OCI-LY7 (cell line): ENCODE measurements around the gene NFKBIA. TPM values are rescaled to one million over a fixed set of nuclear protein-coding genes. Genes with fewer than 3 reads are reported as not detected.

ENCODE experiments used
- BruUV-seq: library from RNA; stranded (reverse); fragments of 400-500 nt; replicated peaks from 2 replicates; lab custom pipeline; 2021; lab: Mats Ljungman, UMichigan
- CTCF ChIA-PET: fragments of 300-600 bp; sonication (Branson Sonifier 250); formaldehyde crosslinking; loops from one replicate; lab custom pipeline; 2022; ENCODE audit warnings: antibody characterized with exemption; ENCODE audit not compliant: unreplicated experiment; lab: Charles Lee
- POLR2A ChIA-PET: fragments of 300-600 bp; sonication (Branson Sonifier 250); formaldehyde crosslinking; loops from one replicate; lab custom pipeline; 2022; ENCODE audit warnings: antibody characterized with exemption; lab: Charles Lee
- DNase-seq: peaks from one replicate; pipeline ENCODE4 v3.0.0-alpha.2; 2015; ENCODE audit warnings: low spot score
- H2AFZ ChIP-seq: fragments of 200-600 bp; sonication (generic), shearing (Covaris generic); 2 replicates; pipeline ENCODE4 v1.6.1; 2014; ENCODE audit warnings: mild to moderate bottlenecking, antibody characterized with exemption, low read length, moderate library complexity
- H3K27ac ChIP-seq: fragments of 200-600 bp; sonication (generic); 2 replicates; pipeline ENCODE4 v1.5.1; 2014; ENCODE audit warnings: mixed run types, low read depth, mild to moderate bottlenecking, moderate library complexity, low read length, inconsistent platforms; ENCODE audit not compliant: poor library complexity, severe bottlenecking
- H3K36me3 ChIP-seq: fragments of 200-600 bp; sonication (generic); 2 replicates; pipeline ENCODE4 v1.6.1; 2014; ENCODE audit warnings: mild to moderate bottlenecking, antibody characterized with exemption, low read length, moderate library complexity, mixed read lengths; ENCODE audit not compliant: insufficient read depth
- H3K4me1 ChIP-seq: fragments of 200-600 bp; sonication (generic); 2 replicates; pipeline ENCODE4 v1.5.1; 2014; ENCODE audit warnings: mild to moderate bottlenecking, low read length; ENCODE audit not compliant: insufficient read depth, poor library complexity, severe bottlenecking
- H3K4me2 ChIP-seq: fragments of 200-600 bp; sonication (generic); 2 replicates; pipeline ENCODE4 v1.6.1; 2014; ENCODE audit warnings: mild to moderate bottlenecking, low read length
- H3K4me3 ChIP-seq: fragments of 200-600 bp; sonication (generic); 2 replicates; pipeline ENCODE4 v1.5.1; 2014; ENCODE audit warnings: mild to moderate bottlenecking, low read depth, low read length; ENCODE audit not compliant: poor library complexity, severe bottlenecking
- H3K79me2 ChIP-seq: fragments of 200-600 bp; sonication (generic); 2 replicates; pipeline ENCODE4 v1.6.1; 2016; ENCODE audit warnings: low read depth, mild to moderate bottlenecking, low read length, moderate library complexity, mixed read lengths; ENCODE audit not compliant: insufficient read depth
- H3K9me2 ChIP-seq: fragments of 200-600 bp; sonication (generic); 2 replicates; pipeline ENCODE4 v1.6.1; 2016; ENCODE audit warnings: mild to moderate bottlenecking, low read length, mixed read lengths; ENCODE audit not compliant: insufficient read depth
- H3K9me3 ChIP-seq: fragments of 200-600 bp; sonication (generic); 2 replicates; pipeline ENCODE4 v1.6.1; 2014; ENCODE audit warnings: mild to moderate bottlenecking, mixed run types, low read length, mixed read lengths
- H4K20me1 ChIP-seq: fragments of 200-600 bp; sonication (generic); 2 replicates; pipeline ENCODE4 v1.6.1; 2014; ENCODE audit warnings: mild to moderate bottlenecking, antibody characterized with exemption, low read length, moderate library complexity, mixed read lengths; ENCODE audit not compliant: insufficient read depth
- EZH2phosphoT487 ChIP-seq: fragments of 200-600 bp; sonication (generic); IDR thresholded peaks from 2 replicates; pipeline ENCODE4 v1.6.1; 2018; ENCODE audit warnings: low read depth, borderline replicate concordance, mild to moderate bottlenecking, mixed run types, antibody characterized with exemption, low read length, moderate library complexity, mixed read lengths
- intact Hi-C: fragments of 100-400 bp; cut with micrococcal nuclease; formaldehyde crosslinking; loops from one replicate; pipeline ENCODE4 v1.10.0; 2022; ENCODE audit not compliant: unreplicated experiment
- total RNA-seq, 2 experiments: library from RNA; depleted of rRNA in 1 of 2; stranded (reverse); fragments of >200 nt in 1 of 2; shearing (Covaris generic) in 1 of 2; gene quantifications; 2 replicates each; pipeline ENCODE4 v1.2.3, GENCODE V29; 2014 to 2022
- TF ChIP-seq, protein P1 (sequence below): fragments of 200-600 bp; sonication (generic); conservative IDR thresholded peaks from 2 replicates; pipeline ENCODE4 v1.5.1; 2014; ENCODE audit warnings: mild to moderate bottlenecking, antibody characterized with exemption, low read length, moderate library complexity, mixed read lengths

NFKBIA gene
- total RNA-seq, 2 experiments from 2014 or later, result 43.6 to 100 TPM

DNA sequence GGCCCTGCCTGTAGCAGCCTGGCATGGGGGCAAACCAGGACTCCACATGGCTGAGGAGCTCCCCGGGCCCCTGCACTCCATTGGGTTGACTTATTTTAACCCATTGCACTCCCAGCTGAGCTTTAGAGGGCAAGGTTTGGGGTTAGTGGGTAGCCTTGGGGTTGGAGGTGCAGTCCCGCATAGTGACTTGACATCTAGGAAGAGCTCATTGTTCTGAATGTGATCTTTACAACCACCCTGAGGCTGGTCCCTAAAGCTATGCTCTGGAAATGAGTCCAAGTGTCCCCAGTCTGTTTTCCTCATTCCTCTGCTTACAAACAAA, 36.4 kb downstream of the NFKBIA start:
- intact Hi-C loops, result no loop called here
- ChIA-PET POLR2A (interaction anchor here (1.0 to 1.6 kb wide), 8 partner anchors 8 to 106 kb away, joined by 3 to 10 read pairs (median 3); partner anchors contain the start of gene PSMA6), CTCF (interaction anchor here (0.8 kb wide), 1 partner anchor 153 kb away, joined by 3 read pairs; no protein-coding TSS in a partner anchor)
- Histone ChIP-seq H3K27ac (peak overlapping the region; percentile 22), H3K9me3 (0 out of 2 replicates have a peak, but pooled peaks cover 4% of the 10 kb centered on the region), H3K9me2 (no peaks in the 10 kb centered on the region), H2AFZ (peak overlapping the region; percentile 87), H3K79me2 (no peaks in the 10 kb centered on the region), H4K20me1 (no peaks in the 10 kb centered on the region), H3K4me1 (peaks cover 18% of the 10 kb centered on the region), H3K4me2 (peak overlapping the region; percentile 50), H3K36me3 (no peaks in the 10 kb centered on the region), H3K4me3 (no peak overlapping the region)
- TF ChIP-seq, protein P1, sequence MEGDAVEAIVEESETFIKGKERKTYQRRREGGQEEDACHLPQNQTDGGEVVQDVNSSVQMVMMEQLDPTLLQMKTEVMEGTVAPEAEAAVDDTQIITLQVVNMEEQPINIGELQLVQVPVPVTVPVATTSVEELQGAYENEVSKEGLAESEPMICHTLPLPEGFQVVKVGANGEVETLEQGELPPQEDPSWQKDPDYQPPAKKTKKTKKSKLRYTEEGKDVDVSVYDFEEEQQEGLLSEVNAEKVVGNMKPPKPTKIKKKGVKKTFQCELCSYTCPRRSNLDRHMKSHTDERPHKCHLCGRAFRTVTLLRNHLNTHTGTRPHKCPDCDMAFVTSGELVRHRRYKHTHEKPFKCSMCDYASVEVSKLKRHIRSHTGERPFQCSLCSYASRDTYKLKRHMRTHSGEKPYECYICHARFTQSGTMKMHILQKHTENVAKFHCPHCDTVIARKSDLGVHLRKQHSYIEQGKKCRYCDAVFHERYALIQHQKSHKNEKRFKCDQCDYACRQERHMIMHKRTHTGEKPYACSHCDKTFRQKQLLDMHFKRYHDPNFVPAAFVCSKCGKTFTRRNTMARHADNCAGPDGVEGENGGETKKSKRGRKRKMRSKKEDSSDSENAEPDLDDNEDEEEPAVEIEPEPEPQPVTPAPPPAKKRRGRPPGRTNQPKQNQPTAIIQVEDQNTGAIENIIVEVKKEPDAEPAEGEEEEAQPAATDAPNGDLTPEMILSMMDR, result no peak
- no peak for TF ChIP-seq EZH2phosphoT487
- DNase-seq, result no peak
- BruUV-seq, result no TSS peak

DNA sequence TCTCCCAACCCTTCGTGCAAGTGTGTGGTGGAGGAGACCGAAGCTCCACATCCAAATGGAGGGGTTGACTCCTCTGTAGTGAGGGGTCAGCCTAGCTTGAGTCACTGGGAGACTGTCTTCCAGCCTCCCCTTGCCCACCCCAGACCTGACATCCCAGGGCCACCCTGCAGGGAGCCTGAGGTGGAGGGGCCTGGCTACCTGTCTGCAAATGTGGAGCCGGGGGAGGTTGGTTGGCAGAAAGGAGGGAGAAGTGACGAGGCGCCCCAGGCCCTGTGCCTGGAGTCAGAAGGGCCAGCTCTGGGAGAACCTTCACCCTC, 37.5 kb downstream of the NFKBIA start:
- Histone ChIP-seq H3K36me3 (no peaks in the 10 kb centered on the region), H4K20me1 (no peaks in the 10 kb centered on the region), H3K79me2 (no peaks in the 10 kb centered on the region), H2AFZ (peak overlapping the region; percentile 87), H3K4me3 (no peak overlapping the region), H3K4me2 (peak overlapping the region; percentile 50), H3K9me2 (no peaks in the 10 kb centered on the region), H3K27ac (peak overlapping the region; percentile 22), H3K9me3 (0 out of 2 replicates have a peak, but pooled peaks cover 4% of the 10 kb centered on the region), H3K4me1 (peaks cover 18% of the 10 kb centered on the region)
- DNase-seq, result no peak
- TF ChIP-seq, protein P1, result no peak
- no peak for TF ChIP-seq EZH2phosphoT487
- BruUV-seq, result no TSS peak
- ChIA-PET CTCF (interaction anchor here (0.6 kb wide), 1 partner anchor 9 kb away, joined by 3 read pairs; no protein-coding TSS in a partner anchor), POLR2A (interaction anchor here (1.2 to 1.4 kb wide), 2 partner anchors 9 to 75 kb away, joined by 3 to 10 read pairs; partner anchors contain the start of gene PSMA6)
- intact Hi-C loops, result no loop called here

DNA sequence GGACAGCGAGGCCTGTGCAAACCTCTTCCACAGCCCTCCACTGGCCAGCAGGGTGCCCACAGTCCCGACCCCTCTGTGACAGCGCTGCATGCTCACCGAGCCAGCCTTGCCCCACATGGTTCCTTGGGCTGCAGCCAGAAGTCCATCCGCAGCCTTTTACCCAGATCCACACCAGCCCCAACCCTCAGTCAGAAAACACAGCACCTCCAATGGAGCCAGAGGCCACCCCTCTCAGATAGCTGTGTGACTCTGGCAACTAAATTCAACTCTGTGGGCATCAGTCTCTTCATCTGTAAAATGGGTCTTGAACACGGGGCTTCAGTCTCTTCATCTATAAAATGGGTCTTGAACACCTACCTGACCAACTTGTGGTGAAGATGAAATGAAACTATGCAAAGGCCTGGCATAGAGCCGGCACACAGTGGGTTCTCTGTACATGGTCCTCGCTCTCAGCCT, 38.0 kb downstream of the NFKBIA start:
- H4K20me1 ChIP-seq, result no peaks in the 10 kb centered on the region
- no peak for DNase-seq
- intact Hi-C loops, result no loop called here
- no peak overlapping the region for H3K4me3 ChIP-seq
- H3K36me3 ChIP-seq, result no peaks in the 10 kb centered on the region
- ChIA-PET CTCF (interaction anchor here (0.6 kb wide), 1 partner anchor 9 kb away, joined by 3 read pairs; no protein-coding TSS in a partner anchor), POLR2A (no interaction called here)
- TF ChIP-seq, protein P1, result no peak
- TF ChIP-seq EZH2phosphoT487, result no peak
- H2AFZ ChIP-seq, result peak overlapping the region; percentile 87; the same call in 1 of the 2 replicates
- BruUV-seq, result no TSS peak
- peaks cover 18% of the 10 kb centered on the region for H3K4me1 ChIP-seq
- H3K9me2 ChIP-seq, result no peaks in the 10 kb centered on the region
- H3K4me2 ChIP-seq, result no peak overlapping the region
- H3K9me3 ChIP-seq, result 0 out of 2 replicates have a peak, but pooled peaks cover 4% of the 10 kb centered on the region
- H3K79me2 ChIP-seq, result no peaks in the 10 kb centered on the region
- H3K27ac ChIP-seq, result no peak overlapping the region
